ENCODE measurements around the gene PPFIA4. TPM values are rescaled to one million over a fixed set of nuclear protein-coding genes. Genes with fewer than 3 reads are reported as not detected.

The PPFIA4 gene
- total and polyA plus RNA-seq, 10 donors: 0.21 to 12.0 (median 4.9) TPM

DNA sequence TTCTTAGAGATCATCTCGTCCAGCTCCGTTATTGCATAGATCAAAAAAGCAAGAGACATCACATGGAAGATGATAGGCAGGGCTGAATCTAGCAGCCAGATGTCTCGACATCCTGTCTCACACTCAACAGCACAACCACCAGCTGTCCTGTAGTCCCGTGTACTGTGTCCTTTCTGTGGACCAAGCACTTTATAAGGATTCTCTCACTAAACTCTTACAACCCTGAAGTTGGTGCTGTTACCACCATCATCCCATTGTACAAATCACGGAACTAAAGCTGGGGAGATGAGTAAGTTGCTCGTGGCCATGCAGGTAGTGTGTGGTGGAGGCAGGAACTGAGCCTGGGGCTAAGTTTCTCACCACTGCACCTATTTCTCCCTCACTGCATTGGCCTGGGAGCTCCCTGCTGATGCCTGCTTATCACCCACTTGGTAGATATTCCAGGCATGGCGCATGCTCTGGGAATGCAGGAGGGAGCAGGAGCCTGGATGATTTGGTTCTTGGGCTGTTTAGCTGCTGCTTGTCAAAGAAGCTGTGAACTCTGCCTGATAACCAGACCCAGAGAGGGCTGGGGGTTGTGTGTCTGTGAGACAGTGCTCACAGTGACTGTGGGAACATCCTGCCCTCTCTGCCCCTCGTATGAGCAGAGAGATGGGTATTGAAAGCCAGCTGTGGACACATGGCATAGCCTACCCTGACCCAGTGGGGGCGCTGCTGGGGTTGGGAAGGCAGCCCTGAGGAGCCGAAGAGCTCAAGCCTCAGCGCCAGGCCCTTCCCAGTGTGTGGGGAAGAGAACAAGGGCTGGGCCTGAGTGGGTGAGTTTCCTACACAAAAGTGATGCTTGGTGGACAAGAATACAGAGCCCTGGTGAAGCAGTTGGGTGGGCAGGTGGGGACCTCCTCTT is 13.6 kb downstream of the PPFIA4 start:
- Histone ChIP-seq H3K27ac (peak overlapping the region in 1 of 8 donors; percentile 4), H3K27me3 (replicated peaks in 1 of 7) (peaks cover 0 to 26% (median 0%) of the 10 kb centered on the region in 7 donors), H3K4me3 (no peak overlapping the region), H3K36me3 (no peaks in the 10 kb centered on the region), H3K4me1 (peaks cover 0 to 31% (median 15%) of the 10 kb centered on the region in 6 donors), H3K9me3 (no peaks in the 10 kb centered on the region)
- intact Hi-C loops (cut with DNase I; ENCODE audit: low total_unique reads): loop anchor here (2.0 kb wide), 1 partner anchor 177 kb away; no protein-coding TSS in a partner anchor
- DNase-seq: no peak
- TF ChIP-seq POLR2A (IDR thresholded peaks at IDR 0.05): no peak
- TF ChIP-seq, protein P1, sequence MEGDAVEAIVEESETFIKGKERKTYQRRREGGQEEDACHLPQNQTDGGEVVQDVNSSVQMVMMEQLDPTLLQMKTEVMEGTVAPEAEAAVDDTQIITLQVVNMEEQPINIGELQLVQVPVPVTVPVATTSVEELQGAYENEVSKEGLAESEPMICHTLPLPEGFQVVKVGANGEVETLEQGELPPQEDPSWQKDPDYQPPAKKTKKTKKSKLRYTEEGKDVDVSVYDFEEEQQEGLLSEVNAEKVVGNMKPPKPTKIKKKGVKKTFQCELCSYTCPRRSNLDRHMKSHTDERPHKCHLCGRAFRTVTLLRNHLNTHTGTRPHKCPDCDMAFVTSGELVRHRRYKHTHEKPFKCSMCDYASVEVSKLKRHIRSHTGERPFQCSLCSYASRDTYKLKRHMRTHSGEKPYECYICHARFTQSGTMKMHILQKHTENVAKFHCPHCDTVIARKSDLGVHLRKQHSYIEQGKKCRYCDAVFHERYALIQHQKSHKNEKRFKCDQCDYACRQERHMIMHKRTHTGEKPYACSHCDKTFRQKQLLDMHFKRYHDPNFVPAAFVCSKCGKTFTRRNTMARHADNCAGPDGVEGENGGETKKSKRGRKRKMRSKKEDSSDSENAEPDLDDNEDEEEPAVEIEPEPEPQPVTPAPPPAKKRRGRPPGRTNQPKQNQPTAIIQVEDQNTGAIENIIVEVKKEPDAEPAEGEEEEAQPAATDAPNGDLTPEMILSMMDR (IDR thresholded peaks at IDR 0.05 in 8 of 11, conservative IDR thresholded peaks at IDR 0.05 in 3 of 11): peak in 5 of 11 experiments; percentile 4 to 49 (median 17)
- WGBS, 5 donors: 44 to 53% (median 48%) methylated on average over 11 of the region's 11 CpGs

DNA sequence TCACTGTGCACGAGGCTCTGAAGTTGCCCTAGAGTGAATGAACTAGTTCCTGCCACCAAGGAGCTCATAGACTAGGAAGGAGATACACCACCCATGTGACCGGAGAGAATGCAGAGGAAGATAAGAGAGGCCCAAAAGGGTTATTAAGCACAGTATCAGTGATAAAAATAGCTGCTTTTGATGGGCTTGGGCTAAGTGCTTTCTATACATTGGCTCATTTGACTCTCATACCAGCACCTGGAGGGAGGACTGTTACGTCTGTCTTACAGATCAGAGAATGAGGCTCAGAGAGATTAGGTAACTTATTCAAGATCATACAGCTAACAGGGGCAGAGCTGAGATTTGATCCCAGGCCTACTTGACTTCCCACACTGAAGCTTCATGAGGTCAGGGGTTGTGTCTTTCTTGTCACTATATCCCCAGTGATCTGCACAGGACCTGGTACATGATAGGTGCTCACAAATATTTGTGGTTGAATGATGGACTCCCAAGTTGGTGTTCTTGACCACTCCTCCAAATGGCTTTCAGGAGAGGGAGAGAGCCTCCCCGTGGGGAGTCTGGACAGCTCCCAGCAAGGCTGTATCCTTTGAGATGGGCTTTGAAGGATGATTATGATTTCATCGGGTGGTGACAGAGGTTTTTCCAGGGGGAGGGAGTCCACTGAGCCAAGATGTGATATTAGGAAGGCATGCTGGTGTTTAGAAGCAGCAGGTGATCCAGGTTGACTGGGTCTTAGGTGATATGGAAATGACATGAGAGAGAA is 14.4 kb downstream of the PPFIA4 start:
- WGBS, 5 donors: 40 to 55% (median 45%) methylated on average over 5 of the region's 5 CpGs
- DNase-seq: no peak
- H3K27ac ChIP-seq: peak overlapping the region in 1 of 8 donors; percentile 4
- peaks cover 0 to 31% (median 15%) of the 10 kb centered on the region in 6 donors for H3K4me1 ChIP-seq
- peaks cover 0 to 31% (median 0%) of the 10 kb centered on the region in 7 donors for H3K27me3 ChIP-seq (replicated peaks in 1 of 7)
- intact Hi-C loops (cut with DNase I; ENCODE audit: low total_unique reads): loop anchor here (2.0 kb wide), 1 partner anchor 176 kb away; no protein-coding TSS in a partner anchor
- H3K9me3 ChIP-seq: no peaks in the 10 kb centered on the region
- H3K4me3 ChIP-seq: no peak overlapping the region
- no peaks in the 10 kb centered on the region for H3K36me3 ChIP-seq
- TF ChIP-seq POLR2A (IDR thresholded peaks at IDR 0.05) (no peak), POLR2AphosphoS5 (IDR thresholded peaks at IDR 0.05) (no peak)
- TF ChIP-seq, protein P1 (IDR thresholded peaks at IDR 0.05 in 8 of 11, conservative IDR thresholded peaks at IDR 0.05 in 3 of 11): no peak

DNA sequence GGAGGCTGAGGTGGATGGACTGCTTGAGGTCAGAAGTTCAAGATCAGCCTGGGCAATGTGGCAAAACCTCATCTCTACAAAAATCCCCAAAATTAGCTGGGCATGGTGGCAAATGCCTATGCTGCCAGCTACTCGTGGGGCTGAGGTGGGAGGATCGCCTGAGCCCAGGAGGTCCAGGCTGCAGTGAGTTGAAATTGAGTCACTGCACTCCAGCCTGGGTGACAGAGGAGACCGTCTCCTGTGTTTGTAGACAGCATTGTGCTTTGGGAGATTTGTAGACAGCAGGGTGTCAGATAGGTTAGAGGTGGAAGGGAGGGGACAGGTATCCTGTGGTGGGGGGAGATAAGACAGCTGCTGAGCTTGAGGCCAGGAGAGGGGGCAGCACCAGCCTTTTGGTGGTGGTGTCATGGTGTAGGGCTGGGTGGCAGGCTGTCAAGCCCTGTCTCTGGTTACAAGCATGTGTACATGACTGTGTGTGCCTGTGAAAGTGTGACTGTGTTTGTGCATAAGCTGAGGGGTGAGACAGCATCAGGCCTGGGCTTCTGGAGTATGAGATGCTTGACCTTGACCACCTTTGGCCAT is 15.2 kb downstream of the PPFIA4 start:
- DNase-seq: no peak
- H3K4me3 ChIP-seq: no peak overlapping the region
- H3K9me3 ChIP-seq: no peaks in the 10 kb centered on the region
- H3K4me1 ChIP-seq: peaks cover 0 to 32% (median 17%) of the 10 kb centered on the region in 6 donors
- no peak overlapping the region for H3K27ac ChIP-seq
- WGBS, 5 donors: 71 to 86% (median 81%) methylated on average over 3 of the region's 3 CpGs
- intact Hi-C loops (cut with DNase I; ENCODE audit: low total_unique reads): loop anchor here (2.0 kb wide), 1 partner anchor 175 kb away; no protein-coding TSS in a partner anchor
- no peaks in the 10 kb centered on the region for H3K36me3 ChIP-seq
- H3K27me3 ChIP-seq (replicated peaks in 1 of 7): peaks cover 0 to 39% (median 0%) of the 10 kb centered on the region in 7 donors
- TF ChIP-seq POLR2AphosphoS5 (IDR thresholded peaks at IDR 0.05) (no peak), POLR2A (IDR thresholded peaks at IDR 0.05) (no peak)
- TF ChIP-seq, protein P1 (IDR thresholded peaks at IDR 0.05 in 8 of 11, conservative IDR thresholded peaks at IDR 0.05 in 3 of 11): no peak

Measured in spleen (tissue), 11 donors.